Ishikawa (cell line): ENCODE data around the gene C14orf132.

Experiments
- CEBPB ChIP-seq: IDR thresholded peaks from 2 replicates; pipeline ENCODE4 v1.6.1; 2012
- CREB1 ChIP-seq: IDR thresholded peaks from 2 replicates; pipeline ENCODE4 v1.6.1; 2012; ENCODE audit warnings: low read depth
- EGR1 ChIP-seq: IDR thresholded peaks from 2 replicates; pipeline ENCODE4 v1.6.1; 2012
- EP300 ChIP-seq: IDR thresholded peaks from 2 replicates; pipeline ENCODE4 v1.6.1; 2012; ENCODE audit warnings: borderline replicate concordance
- FOXM1 ChIP-seq: IDR thresholded peaks from 2 replicates; pipeline ENCODE4 v1.6.1; 2012; ENCODE audit warnings: low read depth, borderline replicate concordance
- MAX ChIP-seq: IDR thresholded peaks from 2 replicates; pipeline ENCODE4 v1.6.1; 2012
- NFIC ChIP-seq: IDR thresholded peaks from 2 replicates; pipeline ENCODE4 v1.6.1; 2012
- REST ChIP-seq: IDR thresholded peaks from 2 replicates; pipeline ENCODE4 v1.6.1; 2012; ENCODE audit warnings: low read depth, mild to moderate bottlenecking
- TAF1 ChIP-seq: IDR thresholded peaks from 2 replicates; pipeline ENCODE4 v1.6.1; 2012; ENCODE audit warnings: low read depth, mild to moderate bottlenecking
- TCF12 ChIP-seq: IDR thresholded peaks from 2 replicates; pipeline ENCODE4 v1.6.1; 2012; ENCODE audit warnings: low read depth
- TEAD4 ChIP-seq: IDR thresholded peaks from 2 replicates; pipeline ENCODE4 v1.6.1; 2012
- USF1 ChIP-seq: IDR thresholded peaks from 2 replicates; pipeline ENCODE4 v1.6.1; 2012
- YY1 ChIP-seq: IDR thresholded peaks from 2 replicates; pipeline ENCODE4 v1.6.1; 2012; ENCODE audit warnings: low read depth

GRCh38 chr14:96092936-96093335 is 53.8 kb downstream of the C14orf132 start:
- TF ChIP-seq YY1 (no peak), EP300 (no peak), FOXM1 (no peak), MAX (no peak), TCF12 (no peak), TAF1 (no peak), USF1 (no peak), CREB1 (no peak), EGR1 (no peak), REST (no peak), TEAD4 (no peak), NFIC (no peak), CEBPB (no peak)
